K562 (cell line): ENCODE data around the gene RBM12. TPM values are rescaled to one million over a fixed set of nuclear protein-coding genes. Genes with fewer than 3 reads are reported as not detected.

ENCODE experiments used
- ATAC-seq: fragments of 200-7000 bp; cut with Tn5 transposase; 3 replicates; pipeline ENCODE4 v1.9.1; 2020; ENCODE audit warnings: moderate library complexity
- BruUV-seq: library from RNA; stranded (reverse); fragments of 400-500 nt; replicated peaks from 2 replicates; lab custom pipeline; 2021; lab: Mats Ljungman, UMichigan
- CTCF ChIA-PET: fragments of 300-600 bp; formaldehyde crosslinking; extraction: SDS; loops from one replicate; lab custom pipeline; 2021; ENCODE audit warnings: low intra/inter-chr PET ratio; lab: Yijun Ruan, JAX
- POLR2A ChIA-PET: fragments of 300-600, 350-650 bp; sonication (Branson Sonifier 250); formaldehyde crosslinking; extraction: SDS; loops from one replicate; lab custom pipeline; 2021; ENCODE audit warnings: antibody characterized with exemption, inconsistent platforms; lab: Yijun Ruan, JAX
- DNase-seq, 4 experiments: peaks; one replicate each; pipeline versions ENCODE4 v3.0.0 to v3.0.0-alpha.2; 2011 to 2018; ENCODE audit warnings: low spot score in 3 of 4, mixed read lengths in 3 of 4; ENCODE audit errors: extremely low read depth in 1 of 4
- FAIRE-seq: peaks from 2 replicates; lab custom pipeline; 2011; peaks lifted over from hg19 to GRCh38; lab: Jason Lieb, UNC
- H2AFZ ChIP-seq: 2 replicates; pipeline ENCODE4 v1.6.0; 2011; ENCODE audit warnings: low read depth, low read length, control low read depth, inconsistent platforms
- H3K27ac ChIP-seq: fragments of 200-600 bp; 3 replicates; pipeline ENCODE4 v1.8.0; 2011; ENCODE audit warnings: low read depth, mild to moderate bottlenecking, control low read depth, inconsistent platforms, low read length, moderate library complexity, mixed read lengths; ENCODE audit errors: extremely low read depth
- H3K27me3 ChIP-seq, 2 experiments: fragments of 300-600 bp in 1 of 2; 2 replicates in 1 of 2; 3 replicates in 1 of 2; pipeline versions ENCODE4 v1.6.0 to v1.8.0; 2011; ENCODE audit warnings: inconsistent platforms in 2 of 2, low read length in 2 of 2, mild to moderate bottlenecking in 1 of 2, mixed read lengths in 1 of 2, moderate library complexity in 1 of 2; ENCODE audit not compliant: control insufficient read depth in 2 of 2, insufficient read depth in 2 of 2
- H3K36me3 ChIP-seq: fragments of 300-600 bp; 3 replicates; pipeline ENCODE4 v1.8.0; 2011; ENCODE audit warnings: mild to moderate bottlenecking, low read length, inconsistent platforms; ENCODE audit not compliant: control insufficient read depth, insufficient read depth
- H3K4me1 ChIP-seq, 2 experiments: fragments of 200-600 bp in 1 of 2; replicated peaks in 1 of 2; 2 replicates in 1 of 2; 3 replicates in 1 of 2; pipeline versions ENCODE4 v1.5.1 to v1.8.0; 2011; ENCODE audit warnings: inconsistent platforms in 2 of 2, low read length in 2 of 2, mild to moderate bottlenecking in 1 of 2, mixed read lengths in 1 of 2, moderate library complexity in 1 of 2; ENCODE audit not compliant: control insufficient read depth in 2 of 2, insufficient read depth in 2 of 2
- H3K4me2 ChIP-seq: 2 replicates; pipeline ENCODE4 v1.6.1; 2011; ENCODE audit warnings: low read length, control low read depth, inconsistent platforms, mixed read lengths; ENCODE audit not compliant: insufficient read depth
- H3K4me3 ChIP-seq: fragments of 200-600 bp; sonication (generic), shearing (Covaris generic); 2 replicates; pipeline ENCODE4 v1.5.1; 2016; ENCODE audit warnings: control low read depth, inconsistent platforms
- H3K79me2 ChIP-seq: fragments of 200-600 bp; 3 replicates; pipeline ENCODE4 v1.8.0; 2011; ENCODE audit warnings: low read length, inconsistent platforms; ENCODE audit not compliant: control insufficient read depth, insufficient read depth
- H3K9ac ChIP-seq, 2 experiments: 2 replicates each; pipeline versions ENCODE4 v1.6.0 to v1.6.1; 2011; ENCODE audit warnings: low read depth in 2 of 2, low read length in 2 of 2, control low read depth in 1 of 2, inconsistent platforms in 1 of 2, mild to moderate bottlenecking in 1 of 2, mixed read lengths in 1 of 2; ENCODE audit not compliant: insufficient read depth in 1 of 2
- H3K9me1 ChIP-seq: one replicate; pipeline ENCODE4 v1.6.0; 2011; ENCODE audit warnings: inconsistent platforms, mild to moderate bottlenecking, low read length, moderate library complexity; ENCODE audit not compliant: control insufficient read depth, insufficient read depth
- H3K9me3 ChIP-seq: replicated peaks from 2 replicates; pipeline ENCODE4 v1.5.1; 2011; ENCODE audit warnings: low read depth, low read length, inconsistent platforms; ENCODE audit not compliant: control insufficient read depth, insufficient read depth
- H4K20me1 ChIP-seq: replicated peaks from 2 replicates; pipeline ENCODE4 v1.6.1; 2011; ENCODE audit warnings: low read length, inconsistent platforms, mixed read lengths; ENCODE audit not compliant: control insufficient read depth, insufficient read depth
- ETV1 ChIP-seq: fragments of 450-650 bp; conservative IDR thresholded peaks from 2 replicates; pipeline ENCODE4 v1.6.1; 2016; ENCODE audit warnings: missing genetic modification characterization, control low read depth, low read depth, missing compliant biosample characterization
- NFIC ChIP-seq: fragments of 450-650 bp; IDR thresholded peaks from 2 replicates; pipeline ENCODE4 v1.6.1; 2017; ENCODE audit warnings: mild to moderate bottlenecking, inconsistent platforms
- POLR2AphosphoS2 ChIP-seq: IDR thresholded peaks from 2 replicates; pipeline ENCODE4 v1.6.1; 2012; ENCODE audit warnings: low read length, improper control_type of control experiment
- POLR2B ChIP-seq: fragments of 450-650 bp; IDR thresholded peaks from 2 replicates; pipeline ENCODE4 v1.6.1; 2018; ENCODE audit warnings: low read depth; ENCODE audit not compliant: partially characterized antibody
- THRA ChIP-seq: fragments of 450-650 bp; IDR thresholded peaks from 2 replicates; pipeline ENCODE4 v1.6.1; 2017; ENCODE audit warnings: mild to moderate bottlenecking, moderate library complexity
- WGBS: fragments of 100-300 bp; shearing (Covaris generic); methylation state at CpG from one replicate; pipeline ENCODE4 v1.1.6; 2016; ENCODE audit warnings: low coverage, mixed read lengths; ENCODE audit not compliant: insufficient coverage; ENCODE audit errors: missing lambda C conversion rate; 5-methylcytosine and 5-hydroxymethylcytosine counted together
- in situ Hi-C: fragments of 300-500 bp; cut with MboI; formaldehyde crosslinking; loops from 4 replicates; pipeline ENCODE4 v1.15.0; 2018; ENCODE audit warnings: inconsistent platforms, mixed read lengths
- intact Hi-C: fragments of 100-400 bp; cut with micrococcal nuclease; formaldehyde crosslinking; loops from 2 replicates; pipeline ENCODE4 v1.14.2; 2022
- polyA plus RNA-seq, 8 experiments: library from polyadenylated mRNA; depleted of rRNA in 4 of 8; stranded (reverse) in 5 of 8; unstranded in 3 of 8; fragments of >200 nt; fragmentation: Nextera tagmentation in 2 of 8; fragmentation: Illumina TruSeq in 1 of 8; extraction: Ambion mirVana in 2 of 8; extraction: Trizol in 1 of 8; gene quantifications; 2 replicates each; pipeline versions ENCODE4 v1.2.1 to v1.2.3, GENCODE V29; 2011 to 2014; ENCODE audit warnings: inconsistent platforms in 1 of 8, missing spikeins in 1 of 8
- total RNA-seq, 7 experiments: library from RNA; depleted of rRNA in 6 of 7; stranded (reverse); fragments of >200 nt in 6 of 7; fragmentation: Illumina TruSeq in 2 of 7; extraction: Trizol in 2 of 7; gene quantifications; 2 replicates each; pipeline versions ENCODE4 v1.2.1 to v1.2.3, GENCODE V29; 2011 to 2021; ENCODE audit warnings: low replicate concordance in 1 of 7

Gene RBM12
- total and polyA plus RNA-seq, 9 of the 15 experiments (the other 6 are each of a cell fraction or from before 2014, with no cell fraction given) = 5.0 to 162 (median 73.3) TPM

GRCh38 chr20:35650632-35651031 is 14.1 kb downstream of the RBM12 start:
- no peak overlapping the region for H3K27ac ChIP-seq

GRCh38 chr20:35648836-35649235 is 15.9 kb downstream of the RBM12 start:
- POLR2A ChIA-PET = interaction anchor here (0.7 to 0.8 kb wide), 2 partner anchors 32 to 53 kb away, joined by 3 read pairs; no protein-coding TSS in a partner anchor
- DNase-seq = no peak

More at GRCh38 chr20:35650632-35651031, 14.1 kb downstream of the RBM12 start:
- ChIA-PET POLR2A (no interaction called here), CTCF (no interaction called here)
- BruUV-seq = no TSS peak
- no peaks in the 10 kb centered on the region; a peak in 1 of 5 replicates for H3K4me1 ChIP-seq
- no peaks in the 10 kb centered on the region for H3K9me3 ChIP-seq
- no peaks in the 10 kb centered on the region for H3K9me1 ChIP-seq
- peaks cover 18% of the 10 kb centered on the region; the same call in 1 of the 2 replicates for H4K20me1 ChIP-seq
- H3K79me2 ChIP-seq = peaks cover 88% of the 10 kb centered on the region
- peaks cover 65% of the 10 kb centered on the region for H3K36me3 ChIP-seq
- intact Hi-C loops = no loop called here
- FAIRE-seq = no peak
- in situ Hi-C loops = no loop called here
- H3K4me3 ChIP-seq = no peak overlapping the region
- no peak overlapping the region for H3K9ac ChIP-seq
- no peak overlapping the region for H3K4me2 ChIP-seq
- no peak for ATAC-seq
- TF ChIP-seq POLR2AphosphoS2 (peak; percentile 33; the same call in 1 of the 2 replicates), THRA (no peak), POLR2B (peak; percentile 29)
- H2AFZ ChIP-seq = no peak overlapping the region
- no peaks in the 10 kb centered on the region for H3K27me3 ChIP-seq
- 40% methylated on average over 3 of the region's 3 CpGs for WGBS
- DNase-seq = no peak

More at GRCh38 chr20:35648836-35649235, 15.9 kb downstream of the RBM12 start:
- ATAC-seq = no peak
- Histone ChIP-seq H3K4me2 (no peak overlapping the region), H3K9ac (no peak overlapping the region), H3K9me3 (no peaks in the 10 kb centered on the region), H2AFZ (no peak overlapping the region), H3K4me3 (no peak overlapping the region), H4K20me1 (peaks cover 11% of the 10 kb centered on the region; the same call in 1 of the 2 replicates), H3K27ac (no peak overlapping the region), H3K36me3 (peaks cover 47% of the 10 kb centered on the region), H3K79me2 (peaks cover 87% of the 10 kb centered on the region), H3K9me1 (no peaks in the 10 kb centered on the region), H3K27me3 (no peaks in the 10 kb centered on the region), H3K4me1 (no peaks in the 10 kb centered on the region; a peak in 1 of 5 replicates)
- in situ Hi-C loops = no loop called here
- BruUV-seq = no TSS peak
- intact Hi-C loops = no loop called here
- FAIRE-seq = no peak
- CTCF ChIA-PET = no interaction called here
- TF ChIP-seq ETV1 (tag) (no peak), NFIC (peak; percentile 32; the same call in 1 of the 2 replicates)
